Measurements from ENCODE around the gene PABPC1L2A. TPM values are rescaled to one million over a fixed set of nuclear protein-coding genes. Genes with fewer than 3 reads are reported as not detected.
"Not testable (repeated sequence)": the region's sequence is repeated elsewhere in the genome, so short reads cannot be mapped to it uniquely, and the experiment has no call there.

PABPC1L2A gene
- total RNA-seq: not detected in 2 replicates

- intact Hi-C loops (cut with micrococcal nuclease): not testable (repeated sequence)
These were observed at the start of gene PABPC1L2A for GRCh38 chrX:73079024-73079562. Gene PABPC1L2A (minus strand): TSS chrX:73079512. CDS start chrX:73079386, 126 bp downstream.

GRCh38 chrX:73127700-73128241 is 48.5 kb upstream of the PABPC1L2A start:
- intact Hi-C loops (cut with micrococcal nuclease): no loop called here

- intact Hi-C loops (cut with micrococcal nuclease): no loop called here
These were observed 46.9 kb upstream of the PABPC1L2A start for GRCh38 chrX:73126240-73126639.

DNA sequence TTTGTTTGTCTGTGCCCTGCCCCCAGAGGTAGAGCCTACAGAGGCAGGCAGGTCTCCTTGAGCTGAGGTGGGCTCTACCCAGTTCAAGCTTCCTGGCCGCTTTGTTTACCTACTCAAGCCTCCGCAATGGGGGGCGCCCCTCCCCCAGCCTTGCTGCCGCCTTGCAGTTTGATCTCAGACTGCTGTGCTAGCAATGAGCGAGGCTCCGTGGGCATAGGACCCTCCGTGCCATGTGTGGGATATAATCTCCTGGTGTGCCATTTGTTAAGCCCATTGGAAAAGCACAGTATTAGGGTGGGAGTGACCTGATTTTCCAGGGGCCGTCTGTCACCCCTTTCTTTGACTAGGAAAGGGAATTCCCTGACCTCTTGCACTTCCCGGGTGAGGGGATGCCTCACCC is 20.2 kb upstream of the PABPC1L2A start:
- intact Hi-C loops (cut with micrococcal nuclease): not testable (repeated sequence)

DNA sequence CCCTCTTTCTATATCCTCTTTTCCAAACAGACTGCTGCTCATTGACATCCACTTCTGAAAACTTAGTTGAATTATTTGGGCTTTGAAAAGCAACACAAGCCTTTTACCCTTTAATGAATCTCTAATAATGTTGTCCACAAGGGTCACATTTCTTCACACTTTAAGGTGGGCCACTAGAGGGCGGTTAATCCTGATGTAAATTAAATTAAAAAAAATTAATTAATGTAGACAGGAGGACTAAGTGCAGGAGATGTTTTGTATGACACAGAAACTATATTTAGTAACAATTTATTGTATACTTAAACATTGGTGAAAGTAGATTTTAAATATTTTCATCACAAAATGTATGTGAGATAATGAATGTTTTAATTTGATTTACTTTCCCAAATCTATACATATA is 7.5 kb upstream of the PABPC1L2A start:
- intact Hi-C loops (cut with micrococcal nuclease): not testable (repeated sequence)

GRCh38 chrX:73079884-73080283 is 572 bp upstream of the PABPC1L2A start:
- intact Hi-C loops (cut with micrococcal nuclease): not testable (repeated sequence)

GRCh38 chrX:73078597-73078996 is 715 bp downstream of the PABPC1L2A start:
- intact Hi-C loops (cut with micrococcal nuclease): not testable (repeated sequence)

DNA sequence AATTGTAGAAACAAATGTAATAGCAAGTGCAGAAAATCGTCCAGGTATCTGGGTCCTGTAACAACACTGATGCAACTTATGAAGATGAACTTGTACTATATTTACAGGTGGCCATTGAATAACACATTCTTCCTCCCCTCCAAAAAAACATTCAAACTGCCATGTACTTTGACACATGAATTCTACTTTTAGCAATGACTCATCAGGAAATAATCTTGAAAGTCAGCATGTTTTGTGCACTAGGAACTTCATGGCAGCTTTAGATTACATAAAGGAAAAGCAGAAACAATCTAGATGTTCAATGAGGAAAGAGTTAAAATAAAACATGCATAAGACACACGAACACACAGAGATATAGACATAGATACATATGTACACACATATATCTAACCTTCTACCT is 2.5 kb downstream of the PABPC1L2A start:
- intact Hi-C loops (cut with micrococcal nuclease): no loop called here

DNA sequence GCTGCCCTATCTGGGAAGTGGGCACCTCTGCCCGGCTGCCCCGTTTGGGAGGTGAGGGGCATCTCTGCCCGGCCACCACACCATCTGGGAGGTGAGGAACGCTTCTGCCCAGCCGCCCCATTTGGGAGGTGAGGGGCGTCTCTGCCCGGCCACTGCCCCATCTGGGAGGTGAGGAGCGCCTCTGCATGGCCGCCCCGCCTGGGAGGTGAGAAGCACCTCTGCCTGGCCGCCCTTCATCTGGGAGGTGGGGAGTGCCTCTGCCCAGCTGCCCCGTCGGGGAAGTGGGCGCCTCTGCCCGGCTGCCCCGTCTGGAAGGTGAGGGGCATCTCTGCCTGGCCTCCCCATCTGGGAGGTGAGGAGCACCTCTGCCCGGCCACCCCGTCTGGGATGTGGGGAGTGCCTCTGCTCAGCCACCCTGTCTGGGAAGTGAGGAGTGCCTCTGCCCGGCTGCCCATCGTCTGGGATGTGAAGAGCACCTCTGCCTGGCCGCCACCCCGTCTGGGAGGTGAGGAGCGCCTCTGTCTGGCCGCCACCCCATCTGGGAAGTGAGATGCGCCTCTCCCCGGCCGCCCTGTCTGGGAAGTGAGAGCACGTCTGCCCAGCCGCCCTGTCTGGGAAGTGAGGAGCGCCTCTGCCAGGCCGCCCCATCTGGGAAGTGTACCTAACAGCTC is 9.8 kb downstream of the PABPC1L2A start:
- intact Hi-C loops (cut with micrococcal nuclease): no loop called here

DNA sequence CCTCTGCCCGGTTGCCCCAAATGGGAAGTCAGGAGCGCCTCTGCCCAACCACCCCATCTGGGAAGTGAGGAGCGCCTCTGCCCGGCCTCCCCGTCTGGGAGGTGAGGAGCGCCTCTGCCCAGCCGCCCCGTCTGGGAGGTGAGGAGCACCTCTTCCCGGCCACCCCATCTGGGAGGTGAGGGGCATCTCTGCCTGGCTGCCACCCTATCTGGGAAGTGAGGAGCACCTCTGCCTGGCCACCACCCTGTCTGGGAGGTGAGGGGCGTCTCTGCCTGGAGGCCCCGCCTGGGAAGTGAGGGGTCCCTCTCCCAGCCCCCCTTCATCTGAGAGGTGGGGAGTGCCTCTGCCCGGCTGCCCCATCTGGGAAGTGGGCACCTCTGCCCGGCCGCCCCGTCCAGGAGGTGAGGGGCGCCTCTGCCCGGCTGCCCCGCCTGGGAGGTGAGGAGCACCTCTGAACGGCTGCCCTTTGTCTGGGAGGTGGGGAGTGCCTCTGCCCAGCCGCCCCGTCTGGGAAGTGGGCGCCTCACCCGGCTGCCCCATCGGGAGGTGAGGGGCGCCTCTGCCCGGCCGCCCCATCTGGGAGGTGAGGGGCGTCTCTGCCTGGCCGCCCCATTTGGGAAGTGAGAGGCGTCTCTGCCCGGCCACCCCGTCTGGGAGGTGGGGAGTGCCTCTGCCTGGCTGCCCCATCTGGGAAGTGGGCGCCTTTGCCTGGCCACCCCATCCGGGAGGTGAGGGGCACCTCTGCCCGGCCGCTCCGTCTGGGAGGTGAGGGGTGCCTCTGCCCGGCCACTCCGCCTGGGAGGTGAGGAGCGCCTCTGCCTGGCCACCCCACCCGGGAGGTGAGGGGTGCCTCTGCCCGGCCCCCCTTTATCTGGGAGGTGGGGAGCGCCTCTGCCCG is 10.6 kb downstream of the PABPC1L2A start:
- intact Hi-C loops (cut with micrococcal nuclease): no loop called here

DNA sequence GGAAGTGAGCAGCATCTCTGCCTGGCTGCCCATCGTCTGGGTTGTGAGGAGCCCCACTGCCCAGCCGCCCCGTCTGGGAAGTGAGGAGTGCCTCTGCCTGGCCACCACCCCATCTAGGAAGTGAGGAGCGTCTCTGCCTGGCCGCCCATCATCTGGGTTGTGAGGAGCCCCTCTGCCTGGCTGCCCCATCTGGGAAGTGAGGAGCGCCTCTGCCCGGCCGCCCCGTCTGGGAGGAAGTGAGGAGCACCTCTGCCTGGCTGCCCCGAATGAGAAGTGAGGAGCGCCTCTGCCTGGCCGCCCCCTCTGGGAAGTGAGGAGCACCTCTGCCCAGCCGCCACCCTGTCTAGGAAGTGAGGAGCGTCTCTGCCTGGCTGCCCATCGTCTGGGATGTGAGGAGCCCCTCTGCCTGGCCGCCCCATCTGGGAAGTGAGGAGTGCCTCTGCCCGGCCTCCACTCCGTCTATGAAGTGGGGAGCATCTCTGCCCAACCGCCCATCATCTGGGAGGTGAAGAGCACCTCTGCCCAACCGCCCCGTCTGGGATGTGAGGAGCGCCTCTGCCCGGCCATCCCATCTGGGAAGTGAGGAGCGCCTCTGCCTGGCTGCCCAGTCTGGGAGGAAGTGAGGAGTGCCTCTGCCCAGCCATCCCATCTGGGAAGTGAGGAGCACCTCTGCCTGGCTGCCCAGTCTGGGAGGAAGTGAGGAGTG is 11.4 kb downstream of the PABPC1L2A start:
- intact Hi-C loops (cut with micrococcal nuclease): not testable (repeated sequence)

DNA sequence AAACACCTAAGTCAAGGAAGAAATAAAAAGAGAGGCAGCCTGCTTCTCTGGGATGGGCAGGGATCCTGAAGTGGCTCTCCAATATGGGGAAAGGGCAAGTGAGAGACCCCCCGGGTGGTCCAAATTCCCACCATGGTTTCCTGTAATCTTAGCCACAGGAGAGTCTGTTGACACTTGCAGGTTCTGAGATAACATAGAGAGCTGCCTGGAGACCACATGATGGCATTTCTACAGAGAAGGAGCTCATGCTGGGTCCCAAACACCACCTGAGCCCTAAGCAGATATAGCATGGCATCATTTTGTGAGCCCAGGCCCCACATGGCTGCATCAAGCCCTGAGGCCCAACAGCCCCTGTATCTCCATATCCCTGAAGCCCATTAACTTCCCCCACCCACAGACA is 50.4 kb downstream of the PABPC1L2A start:
- intact Hi-C loops (cut with micrococcal nuclease): no loop called here

Other genes with a start within 250 kb of the PABPC1L2A start
- not detected in 2 replicates for gene FAM236C, start 166.9 kb downstream of the PABPC1L2A start, total RNA-seq
- not detected in 2 replicates for gene FAM236A, start 141.3 kb downstream of the PABPC1L2A start, total RNA-seq
- gene DMRTC1, start 135.7 kb downstream of the PABPC1L2A start, total RNA-seq: not detected in 2 replicates
- gene PABPC1L2B, start 76.6 kb downstream of the PABPC1L2A start, total RNA-seq: not detected in 2 replicates
- 2.3 and 2.4 TPM in 2 replicates for gene NAP1L2, start 135.3 kb upstream of the PABPC1L2A start, total RNA-seq